Endothelial cell of umbilical vein (primary cell): Measurements from ENCODE around the gene MCU. TPM values are rescaled to one million over a fixed set of nuclear protein-coding genes. Genes with fewer than 3 reads are reported as not detected.

Experiments used
- Bru-seq: library from RNA; stranded (reverse); fragments of 400-500 nt; gene quantifications from one replicate; lab custom pipeline; 2021; lab: Mats Ljungman, UMichigan
- BruChase-seq, 2 experiments: library from RNA; stranded (reverse); fragments of 400-500 nt; gene quantifications; one replicate each; lab custom pipeline; 2021; lab: Mats Ljungman, UMichigan
- BruUV-seq: library from RNA; stranded (reverse); fragments of 400-500 nt; replicated peaks from 2 replicates; lab custom pipeline; 2021; lab: Mats Ljungman, UMichigan
- CTCF ChIA-PET: fragments of 300-600, 350-600 bp; sonication (Branson Sonifier 250); formaldehyde crosslinking; loops from one replicate; lab custom pipeline; 2021; ENCODE audit warnings: antibody characterized with exemption, inconsistent platforms; lab: Charles Lee
- POLR2A ChIA-PET: fragments of 300-600, 350-600 bp; sonication (Branson Sonifier 250); formaldehyde crosslinking; loops from one replicate; lab custom pipeline; 2021; ENCODE audit warnings: antibody characterized with exemption, inconsistent platforms; lab: Charles Lee
- DNase-seq: peaks from one replicate; pipeline ENCODE4 v3.0.0-alpha.2; 2011; ENCODE audit warnings: low read depth, low spot score
- FAIRE-seq: peaks from 2 replicates; lab custom pipeline; 2011; peaks lifted over from hg19 to GRCh38; lab: Jason Lieb, UNC
- H2AFZ ChIP-seq: 2 replicates; pipeline ENCODE4 v1.6.0; 2012; ENCODE audit warnings: low read depth, low read length, control low read depth, inconsistent platforms
- H3K27ac ChIP-seq: 2 replicates; pipeline ENCODE4 v1.5.1; 2011; ENCODE audit warnings: low read depth, mild to moderate bottlenecking, control low read depth, low read length, moderate library complexity; ENCODE audit not compliant: insufficient read depth
- H3K27me3 ChIP-seq, 2 experiments: 2 replicates each; pipeline versions ENCODE4 v1.6.0 to v1.6.1; 2011; ENCODE audit warnings: low read length in 2 of 2, mixed read lengths in 1 of 2; ENCODE audit not compliant: control insufficient read depth in 2 of 2, insufficient read depth in 2 of 2
- H3K36me3 ChIP-seq, 2 experiments: 2 replicates in 1 of 2; 3 replicates in 1 of 2; pipeline ENCODE4 v1.5.1; 2011; ENCODE audit warnings: low read length in 2 of 2, mild to moderate bottlenecking in 1 of 2, moderate library complexity in 1 of 2; ENCODE audit not compliant: control insufficient read depth in 2 of 2, insufficient read depth in 2 of 2; ENCODE audit errors: extremely low read depth in 1 of 2
- H3K4me1 ChIP-seq: 3 replicates; pipeline ENCODE4 v1.5.1; 2011; ENCODE audit warnings: mild to moderate bottlenecking, low read length; ENCODE audit not compliant: control insufficient read depth, insufficient read depth; ENCODE audit errors: extremely low read depth
- H3K4me2 ChIP-seq: 2 replicates; pipeline ENCODE4 v1.6.1; 2011; ENCODE audit warnings: low read length, control low read depth, mixed read lengths; ENCODE audit not compliant: insufficient read depth
- H3K4me3 ChIP-seq, 3 experiments: fragments of 200-600 bp in 1 of 3; sonication (generic), shearing (Covaris generic) in 1 of 3; replicated peaks in 1 of 3; 2 replicates each; pipeline ENCODE4 v1.5.1; 2011 to 2016; ENCODE audit warnings: control low read depth in 3 of 3, low read length in 3 of 3, mild to moderate bottlenecking in 2 of 3, inconsistent platforms in 1 of 3, low read depth in 1 of 3, moderate library complexity in 1 of 3; ENCODE audit not compliant: insufficient read depth in 1 of 3
- H3K79me2 ChIP-seq: 2 replicates; pipeline ENCODE4 v1.6.0; 2012; ENCODE audit warnings: low read length, inconsistent platforms; ENCODE audit not compliant: control insufficient read depth, insufficient read depth
- H3K9ac ChIP-seq: replicated peaks from 2 replicates; pipeline ENCODE3; 2011; ENCODE audit warnings: low read length, control low read depth; ENCODE audit not compliant: insufficient read depth; ENCODE audit errors: extremely low read depth
- H3K9me1 ChIP-seq: replicated peaks from 3 replicates; pipeline ENCODE4 v1.6.0; 2011; ENCODE audit warnings: mild to moderate bottlenecking, low read length; ENCODE audit not compliant: control insufficient read depth, insufficient read depth; ENCODE audit errors: extremely low read depth
- H3K9me3 ChIP-seq: replicated peaks from 2 replicates; pipeline ENCODE4 v1.5.1; 2012; ENCODE audit warnings: low read length, inconsistent platforms; ENCODE audit not compliant: control insufficient read depth, insufficient read depth
- H4K20me1 ChIP-seq: replicated peaks from 2 replicates; pipeline ENCODE3; 2011; ENCODE audit warnings: mild to moderate bottlenecking, low read length; ENCODE audit not compliant: control insufficient read depth, insufficient read depth; ENCODE audit errors: extremely low read depth
- FOS ChIP-seq: IDR thresholded peaks from 2 replicates; pipeline ENCODE4 v1.6.1; 2011; ENCODE audit warnings: mild to moderate bottlenecking, low read length, moderate library complexity, borderline replicate concordance; ENCODE audit not compliant: insufficient read depth
- GATA2 ChIP-seq: IDR thresholded peaks from 2 replicates; pipeline ENCODE4 v1.7.0; 2011; ENCODE audit warnings: low read depth, mild to moderate bottlenecking, moderate library complexity, mixed read lengths, low read length; ENCODE audit not compliant: insufficient read length, insufficient read depth
- MAX ChIP-seq: IDR thresholded peaks from 2 replicates; pipeline ENCODE4 v1.6.1; 2011; ENCODE audit not compliant: insufficient read depth, insufficient read length
- POLR2A ChIP-seq: IDR thresholded peaks from 2 replicates; pipeline ENCODE4 v1.6.1; 2012; ENCODE audit warnings: low read depth, mild to moderate bottlenecking, control low read depth, low read length
- POLR2AphosphoS5 ChIP-seq: IDR thresholded peaks from 2 replicates; pipeline ENCODE4 v1.6.1; 2012; ENCODE audit warnings: low read depth, mild to moderate bottlenecking, control low read depth, low read length, moderate library complexity; ENCODE audit not compliant: insufficient read depth
- dilution Hi-C: fragments of 300-500 bp; cut with MboI; formaldehyde crosslinking; loops from one replicate; pipeline ENCODE4 v1.15.0; 2019; ENCODE audit warnings: low sequenced_read_pairs; ENCODE audit not compliant: extremely low pct_ligation_motif_present
- intact Hi-C: fragments of 100-400 bp; cut with micrococcal nuclease; formaldehyde crosslinking; loops from one replicate; pipeline ENCODE4 v1.10.0; 2022
- long read RNA-seq: library from polyadenylated mRNA; stranded (forward); transcript quantifications from one replicate; pipeline ENCODE4 v2.0.0, GENCODE V29; 2021
- polyA minus RNA-seq, 3 experiments: library from RNA; depleted of rRNA, polyadenylated mRNA; stranded (reverse); fragments of >200 nt; gene quantifications; 1 replicate in 1 of 3; 2 replicates in 2 of 3; pipeline ENCODE4 v1.2.3, GENCODE V29; 2011
- polyA plus RNA-seq, 4 experiments: library from polyadenylated mRNA; depleted of rRNA in 3 of 4; stranded (reverse) in 3 of 4; unstranded in 1 of 4; fragments of >200 nt; gene quantifications; 2 replicates each; pipeline versions ENCODE4 v1.2.1 to v1.2.3, GENCODE V29; 2011 to 2012; ENCODE audit warnings: missing spikeins in 1 of 4
- total RNA-seq: library from RNA; stranded (reverse); gene quantifications from 2 replicates; pipeline ENCODE4 v1.2.3, GENCODE V29; 2021

Gene MCU
- 25.2 and 26.1 TPM in 2 replicates for total RNA-seq
- 36.1 and 37.2 TPM in 2 replicates for polyA plus RNA-seq
- polyA plus RNA-seq (2011; cell fraction: cytosol; rRNA removed) = 29.8 and 32.8 TPM in 2 replicates
- 68.9 and 77.8 TPM in 2 replicates for polyA plus RNA-seq (2011; cell fraction: nucleus; rRNA removed)
- polyA plus RNA-seq (2012) = 29.0 and 33.2 TPM in 2 replicates
- polyA minus RNA-seq = 88.9 and 90.6 TPM in 2 replicates
- 45.7 TPM for polyA minus RNA-seq (2011; cell fraction: cytosol; rRNA and poly(A)+ RNA removed)
- polyA minus RNA-seq (2011; cell fraction: nucleus; rRNA and poly(A)+ RNA removed) = 61.5 and 68.8 TPM in 2 replicates
- percentile 84 among the genes with signal in this experiment for Bru-seq, nascent RNA
- percentile 69 among the genes with signal in this experiment for BruChase-seq, experiment 1, labeled RNA remaining after a 6-hour chase
- BruChase-seq, experiment 2, labeled RNA remaining after a 2-hour chase = percentile 72 among the genes with signal in this experiment
- long read RNA-seq, transcript MCU-202 (8 exons, 2,949 nt) = major isoform, 40 of 65 reads
- long read RNA-seq, partial matches to known transcripts = 1 of 65 reads
- long read RNA-seq, other reads (novel, unspliced or antisense) = 23 of 65 reads

- peak within 1 kb of the TSS; percentile 91 for H2AFZ ChIP-seq
- DNase-seq = peak; percentile 96
- ChIA-PET POLR2A (interaction anchor here (0.5 to 2.3 kb wide), 7 partner anchors 16 to 378 kb away, joined by 3 to 12 read pairs (median 4); partner anchors contain the start of gene MICU1), CTCF (interaction anchor here (1.1 to 10.1 kb wide), 13 partner anchors 11 to 369 kb away, joined by 3 to 133 read pairs (median 5); partner anchors contain the start of gene MICU1)
- no peaks in the 10 kb centered on the region for H3K9me1 ChIP-seq
- H3K36me3 ChIP-seq = no peaks in the 10 kb centered on the region
- peak within 1 kb of the TSS; percentile 74 to 98 (median 79) for H3K4me3 ChIP-seq
- intact Hi-C loops (loop anchor here (1.0 to 5.0 kb wide), 5 partner anchors 66 to 369 kb away; partner anchors contain the start of gene MICU1), dilution Hi-C loops (loop anchor here (10.0 kb wide), 1 partner anchor 167 kb away; no protein-coding TSS in a partner anchor)
- TF ChIP-seq MAX (no peak), FOS (no peak), POLR2AphosphoS5 (peak; percentile 93), POLR2A (peak; percentile 78), GATA2 (no peak)
- H3K79me2 ChIP-seq = peaks cover 42% of the 10 kb centered on the region
- H3K27ac ChIP-seq = peak within 1 kb of the TSS; percentile 58
- H3K4me2 ChIP-seq = peak within 1 kb of the TSS; percentile 98
- no peaks in the 10 kb centered on the region for H3K27me3 ChIP-seq
- H3K4me1 ChIP-seq = peaks cover 28% of the 10 kb centered on the region
- H3K9me3 ChIP-seq = no peaks in the 10 kb centered on the region
- peak within 1 kb of the TSS; percentile 81 for H3K9ac ChIP-seq
- peak; percentile 86 for FAIRE-seq
- no TSS peak for BruUV-seq
- H4K20me1 ChIP-seq = peaks cover 4% of the 10 kb centered on the region
Measured at GRCh38 chr10:72691863-72692743, at the start of gene MCU. Gene MCU, plus strand, starts transcription at chr10:72692143. Its CDS starts 9 bp downstream, at chr10:72692152.
